ENCODE data around the gene FETUB.

Gene FETUB, protein sequence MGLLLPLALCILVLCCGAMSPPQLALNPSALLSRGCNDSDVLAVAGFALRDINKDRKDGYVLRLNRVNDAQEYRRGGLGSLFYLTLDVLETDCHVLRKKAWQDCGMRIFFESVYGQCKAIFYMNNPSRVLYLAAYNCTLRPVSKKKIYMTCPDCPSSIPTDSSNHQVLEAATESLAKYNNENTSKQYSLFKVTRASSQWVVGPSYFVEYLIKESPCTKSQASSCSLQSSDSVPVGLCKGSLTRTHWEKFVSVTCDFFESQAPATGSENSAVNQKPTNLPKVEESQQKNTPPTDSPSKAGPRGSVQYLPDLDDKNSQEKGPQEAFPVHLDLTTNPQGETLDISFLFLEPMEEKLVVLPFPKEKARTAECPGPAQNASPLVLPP

DNA sequence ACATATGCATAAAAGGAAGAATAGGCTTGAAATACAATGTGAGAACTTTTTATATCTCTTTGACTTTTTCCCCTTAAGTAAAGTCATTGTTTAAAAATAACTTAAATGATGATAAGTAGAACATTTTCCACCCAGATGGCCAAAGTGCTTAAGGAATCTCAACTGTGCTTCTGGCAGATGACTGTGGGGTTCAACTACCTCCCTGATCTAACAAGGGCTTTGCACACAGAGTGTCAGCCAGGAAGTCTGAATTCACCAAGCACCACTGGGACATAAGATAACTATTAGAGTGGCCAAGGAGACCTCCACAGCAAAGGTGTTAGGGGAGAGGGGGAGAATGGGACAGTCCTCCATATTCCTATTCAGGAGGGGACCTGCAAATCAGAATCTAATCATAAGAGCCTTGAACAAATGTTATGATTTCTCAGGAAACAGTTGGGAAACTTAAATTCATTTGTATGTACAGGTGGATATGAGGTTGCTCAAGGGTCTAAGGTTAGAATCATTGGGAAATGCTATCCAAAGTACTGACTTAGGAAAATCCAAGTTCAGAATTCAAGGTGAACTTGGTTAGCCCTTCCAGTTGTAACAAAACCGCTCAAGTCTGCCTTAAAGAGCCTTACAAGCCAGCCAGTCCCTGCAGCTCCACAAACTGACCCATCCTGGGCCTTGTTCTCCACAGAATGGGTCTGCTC is at the start of gene FETUB:
Gene FETUB (plus strand): TSS at position 622 of the 695 bp plus-strand sequence. CDS start 62 bp downstream, at position 684.
- TF ChIP-seq, protein P1, sequence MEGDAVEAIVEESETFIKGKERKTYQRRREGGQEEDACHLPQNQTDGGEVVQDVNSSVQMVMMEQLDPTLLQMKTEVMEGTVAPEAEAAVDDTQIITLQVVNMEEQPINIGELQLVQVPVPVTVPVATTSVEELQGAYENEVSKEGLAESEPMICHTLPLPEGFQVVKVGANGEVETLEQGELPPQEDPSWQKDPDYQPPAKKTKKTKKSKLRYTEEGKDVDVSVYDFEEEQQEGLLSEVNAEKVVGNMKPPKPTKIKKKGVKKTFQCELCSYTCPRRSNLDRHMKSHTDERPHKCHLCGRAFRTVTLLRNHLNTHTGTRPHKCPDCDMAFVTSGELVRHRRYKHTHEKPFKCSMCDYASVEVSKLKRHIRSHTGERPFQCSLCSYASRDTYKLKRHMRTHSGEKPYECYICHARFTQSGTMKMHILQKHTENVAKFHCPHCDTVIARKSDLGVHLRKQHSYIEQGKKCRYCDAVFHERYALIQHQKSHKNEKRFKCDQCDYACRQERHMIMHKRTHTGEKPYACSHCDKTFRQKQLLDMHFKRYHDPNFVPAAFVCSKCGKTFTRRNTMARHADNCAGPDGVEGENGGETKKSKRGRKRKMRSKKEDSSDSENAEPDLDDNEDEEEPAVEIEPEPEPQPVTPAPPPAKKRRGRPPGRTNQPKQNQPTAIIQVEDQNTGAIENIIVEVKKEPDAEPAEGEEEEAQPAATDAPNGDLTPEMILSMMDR (IDR thresholded peaks at IDR 0.05; ENCODE audit: low read depth, low read length): no peak
- Histone ChIP-seq H3K27me3 (ENCODE audit: insufficient read depth, low read depth, severe bottlenecking) (peaks cover 8% of the 10 kb centered on the region), H3K9me3 (ENCODE audit: severe bottlenecking) (no peaks in the 10 kb centered on the region), H3K36me3 (no peaks in the 10 kb centered on the region), H3K4me3 (ENCODE audit: low read depth, low read length) (no peak within 1 kb of the TSS), H3K27ac (no peak within 1 kb of the TSS)
- DNase-seq: no peak

DNA sequence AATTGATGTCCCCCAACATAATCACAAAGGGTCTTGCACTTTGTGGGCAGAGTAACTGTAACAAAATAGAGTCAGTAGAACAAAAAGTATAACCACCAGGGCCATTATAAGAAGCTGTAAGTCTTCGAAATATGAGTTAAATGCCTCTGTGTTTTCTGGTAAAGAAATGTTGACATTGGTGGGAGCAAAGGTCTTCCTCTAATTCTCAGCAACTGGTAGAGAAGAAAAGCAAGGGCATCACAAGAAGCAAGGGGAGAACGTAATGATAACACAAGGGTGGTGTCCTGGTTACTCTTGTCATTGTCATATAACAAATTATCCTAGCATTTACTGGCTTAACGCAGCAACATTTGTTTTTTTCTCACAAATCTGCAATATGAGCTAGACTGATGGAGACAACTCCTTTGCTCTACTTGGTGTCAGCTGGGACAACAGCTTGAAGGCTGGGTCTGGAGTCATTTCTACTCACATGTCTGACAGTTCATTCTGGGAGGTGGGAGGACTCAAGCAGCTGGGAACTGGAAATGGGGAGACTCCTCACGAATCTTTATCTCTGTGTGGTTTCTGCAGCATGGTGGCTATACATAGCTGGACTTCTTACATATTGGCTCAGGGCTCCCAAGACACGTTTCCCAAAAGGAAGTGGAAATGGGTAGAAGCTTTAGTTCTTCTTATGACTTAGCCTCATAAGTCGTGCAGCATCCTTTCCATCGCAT is 49.5 kb upstream of the FETUB start:
- H3K36me3 ChIP-seq: peaks cover 4% of the 10 kb centered on the region
- H3K9me3 ChIP-seq (ENCODE audit: severe bottlenecking): no peaks in the 10 kb centered on the region
- no peaks in the 10 kb centered on the region for H3K27me3 ChIP-seq (ENCODE audit: insufficient read depth, low read depth, severe bottlenecking)
- no peak overlapping the region for H3K4me3 ChIP-seq (ENCODE audit: low read depth, low read length)
- no peak overlapping the region for H3K27ac ChIP-seq
- DNase-seq: no peak
- TF ChIP-seq, protein P1 (IDR thresholded peaks at IDR 0.05; ENCODE audit: low read depth, low read length): no peak

GRCh38 chr3:186592682-186593081 is 47.5 kb upstream of the FETUB start:
- TF ChIP-seq, protein P1 (IDR thresholded peaks at IDR 0.05; ENCODE audit: low read depth, low read length): no peak
- Histone ChIP-seq H3K4me3 (ENCODE audit: low read depth, low read length) (no peak overlapping the region), H3K27ac (no peak overlapping the region)

GRCh38 chr3:186593862-186594261 is 46.3 kb upstream of the FETUB start:
- no peaks in the 10 kb centered on the region for H3K36me3 ChIP-seq
- H3K27me3 ChIP-seq (ENCODE audit: insufficient read depth, low read depth, severe bottlenecking): no peaks in the 10 kb centered on the region
- TF ChIP-seq, protein P1 (IDR thresholded peaks at IDR 0.05; ENCODE audit: low read depth, low read length): no peak
- no peak for DNase-seq
- no peak overlapping the region for H3K4me3 ChIP-seq (ENCODE audit: low read depth, low read length)
- H3K9me3 ChIP-seq (ENCODE audit: severe bottlenecking): no peaks in the 10 kb centered on the region
- H3K27ac ChIP-seq: no peak overlapping the region

More at GRCh38 chr3:186592682-186593081, 47.5 kb upstream of the FETUB start:
- H3K36me3 ChIP-seq: no peaks in the 10 kb centered on the region
- no peaks in the 10 kb centered on the region for H3K9me3 ChIP-seq (ENCODE audit: severe bottlenecking)
- H3K27me3 ChIP-seq (ENCODE audit: insufficient read depth, low read depth, severe bottlenecking): no peaks in the 10 kb centered on the region
- no peak for DNase-seq

- Histone ChIP-seq H3K4me3 (ENCODE audit: low read depth, low read length) (no peak overlapping the region), H3K36me3 (no peaks in the 10 kb centered on the region), H3K9me3 (ENCODE audit: severe bottlenecking) (no peaks in the 10 kb centered on the region), H3K27me3 (ENCODE audit: insufficient read depth, low read depth, severe bottlenecking) (no peaks in the 10 kb centered on the region), H3K27ac (no peak overlapping the region)
- DNase-seq: no peak
- TF ChIP-seq, protein P1 (IDR thresholded peaks at IDR 0.05; ENCODE audit: low read depth, low read length): no peak
These were observed 45.5 kb upstream of the FETUB start for GRCh38 chr3:186594591-186595113.

Measured in WERI-Rb-1 (cell line).